ENCODE data around the gene TBC1D22A.

DNA sequence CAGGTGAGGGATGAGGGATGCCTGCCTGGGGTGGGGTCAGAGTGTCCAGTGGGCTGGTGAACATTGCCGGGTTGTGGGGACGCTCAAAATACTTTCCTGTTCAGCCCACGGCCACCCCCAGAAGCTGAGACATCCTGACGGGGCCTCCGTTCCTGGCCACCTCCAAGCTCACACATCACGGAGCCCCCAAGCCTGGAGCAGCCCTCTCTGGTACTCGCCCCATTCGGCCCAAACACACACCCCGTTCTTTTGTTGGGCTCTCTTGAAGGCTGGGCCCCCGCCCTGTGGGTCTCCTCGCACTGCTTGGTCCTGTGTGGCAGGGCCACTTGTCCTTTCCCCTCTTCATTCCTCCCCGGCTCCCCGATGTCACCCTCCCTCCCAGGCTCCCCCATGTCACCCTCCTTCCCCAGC lies 442.6 kb downstream of the TBC1D22A start:
- TF ChIP-seq, protein P1, sequence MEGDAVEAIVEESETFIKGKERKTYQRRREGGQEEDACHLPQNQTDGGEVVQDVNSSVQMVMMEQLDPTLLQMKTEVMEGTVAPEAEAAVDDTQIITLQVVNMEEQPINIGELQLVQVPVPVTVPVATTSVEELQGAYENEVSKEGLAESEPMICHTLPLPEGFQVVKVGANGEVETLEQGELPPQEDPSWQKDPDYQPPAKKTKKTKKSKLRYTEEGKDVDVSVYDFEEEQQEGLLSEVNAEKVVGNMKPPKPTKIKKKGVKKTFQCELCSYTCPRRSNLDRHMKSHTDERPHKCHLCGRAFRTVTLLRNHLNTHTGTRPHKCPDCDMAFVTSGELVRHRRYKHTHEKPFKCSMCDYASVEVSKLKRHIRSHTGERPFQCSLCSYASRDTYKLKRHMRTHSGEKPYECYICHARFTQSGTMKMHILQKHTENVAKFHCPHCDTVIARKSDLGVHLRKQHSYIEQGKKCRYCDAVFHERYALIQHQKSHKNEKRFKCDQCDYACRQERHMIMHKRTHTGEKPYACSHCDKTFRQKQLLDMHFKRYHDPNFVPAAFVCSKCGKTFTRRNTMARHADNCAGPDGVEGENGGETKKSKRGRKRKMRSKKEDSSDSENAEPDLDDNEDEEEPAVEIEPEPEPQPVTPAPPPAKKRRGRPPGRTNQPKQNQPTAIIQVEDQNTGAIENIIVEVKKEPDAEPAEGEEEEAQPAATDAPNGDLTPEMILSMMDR (conservative IDR thresholded peaks at IDR 0.05; ENCODE audit: low read length) = no peak
- TF ChIP-seq EZH2phosphoT487 (IDR thresholded peaks at IDR 0.05; ENCODE audit: borderline replicate concordance, low read depth, low read length) = no peak

Measured in OCI-LY7 (cell line).